Transverse colon (tissue), 4 donors: Measurements from ENCODE around the gene RASSF7. TPM values are rescaled to one million over a fixed set of nuclear protein-coding genes. Genes with fewer than 3 reads are reported as not detected.

ENCODE experiments used
- DNase-seq: peaks from one replicate; pipeline ENCODE4 v3.0.0-alpha.2; 2019
- H3K27ac ChIP-seq, 4 donors: fragments of 200-600 bp; sonication (generic); 2 replicates each; pipeline ENCODE4 v1.5.1; 2016 to 2018; ENCODE audit warnings: inconsistent platforms in 4 of 4
- H3K27me3 ChIP-seq: fragments of 200-600 bp; sonication (generic); 2 replicates; pipeline ENCODE4 v1.5.1; 2017; ENCODE audit warnings: inconsistent platforms
- H3K36me3 ChIP-seq, 4 donors: fragments of 200-600 bp; sonication (generic); 2 replicates each; pipeline ENCODE4 v1.5.1; 2017 to 2019; ENCODE audit warnings: inconsistent platforms in 4 of 4
- H3K4me1 ChIP-seq, 4 donors: fragments of 200-600 bp; sonication (generic); 2 replicates each; pipeline ENCODE4 v1.5.1; 2017 to 2020; ENCODE audit warnings: inconsistent platforms in 4 of 4
- H3K4me3 ChIP-seq, 4 donors: fragments of 200-600 bp; sonication (generic); 1 replicate in 1 of 4; 2 replicates in 3 of 4; pipeline versions ENCODE4 v1.5.1 to v1.6.1; 2017 to 2019; ENCODE audit warnings: inconsistent platforms in 4 of 4
- H3K9me3 ChIP-seq, 2 donors: fragments of 200-600 bp; sonication (generic); 2 replicates each; pipeline ENCODE4 v1.5.1; 2017 to 2019; ENCODE audit warnings: inconsistent platforms in 2 of 2
- EP300 ChIP-seq: sonication (generic); formaldehyde crosslinking; IDR thresholded peaks from one replicate; pipeline ENCODE4 v1.6.1; 2017; ENCODE audit warnings: antibody characterized with exemption, low read depth
- POLR2A ChIP-seq: fragments of 450-650 bp; IDR thresholded peaks from one replicate; pipeline ENCODE4 v1.6.1; 2016; ENCODE audit warnings: antibody characterized with exemption, mild to moderate bottlenecking, moderate library complexity
- POLR2AphosphoS5 ChIP-seq, 3 donors: sonication (generic); formaldehyde crosslinking; IDR thresholded peaks; one replicate each; pipeline ENCODE4 v1.6.1; 2016; ENCODE audit warnings: antibody characterized with exemption in 3 of 3
- WGBS, 2 donors: methylation state at CpG; one replicate each; pipeline ENCODE4 v1.1.5; 2018; ENCODE audit warnings: low coverage in 1 of 2; 5-methylcytosine and 5-hydroxymethylcytosine counted together
- in situ Hi-C, 4 donors: fragments of 200-750 bp; cut with MboI; loops; one replicate each; pipeline versions ENCODE4 v1.15.0 to v1.15.1; 2017; ENCODE audit warnings: low sequenced_read_pairs in 3 of 4, low pct_ligation_motif_present in 1 of 4, low pct_unique_long_range_greater_than_20kb in 1 of 4
- intact Hi-C: fragments of 100-400 bp; cut with DNase I; formaldehyde crosslinking; loops from one replicate; pipeline ENCODE4 v1.15.1; 2023; ENCODE audit warnings: low total_unique reads
- total RNA-seq, 4 donors: library from RNA; depleted of rRNA; stranded (reverse); fragments of >200 nt; gene quantifications; one replicate each; pipeline ENCODE4 v1.1.0, GENCODE V29; 2016
- TF ChIP-seq, protein P1 (sequence below), 5 experiments: fragments of 200-600 bp in 3 of 5; fragments of 450-650 bp in 2 of 5; sonication (generic) in 3 of 5; IDR thresholded peaks; 1 replicate in 2 of 5; 2 replicates in 3 of 5; pipeline ENCODE4 v1.5.1; 2016 to 2017; ENCODE audit warnings: antibody characterized with exemption in 5 of 5, inconsistent platforms in 3 of 5, mild to moderate bottlenecking in 2 of 5, moderate library complexity in 1 of 5

Gene RASSF7
- total RNA-seq, 4 donors from 2014 or later = 131 to 247 (median 213) TPM

DNA sequence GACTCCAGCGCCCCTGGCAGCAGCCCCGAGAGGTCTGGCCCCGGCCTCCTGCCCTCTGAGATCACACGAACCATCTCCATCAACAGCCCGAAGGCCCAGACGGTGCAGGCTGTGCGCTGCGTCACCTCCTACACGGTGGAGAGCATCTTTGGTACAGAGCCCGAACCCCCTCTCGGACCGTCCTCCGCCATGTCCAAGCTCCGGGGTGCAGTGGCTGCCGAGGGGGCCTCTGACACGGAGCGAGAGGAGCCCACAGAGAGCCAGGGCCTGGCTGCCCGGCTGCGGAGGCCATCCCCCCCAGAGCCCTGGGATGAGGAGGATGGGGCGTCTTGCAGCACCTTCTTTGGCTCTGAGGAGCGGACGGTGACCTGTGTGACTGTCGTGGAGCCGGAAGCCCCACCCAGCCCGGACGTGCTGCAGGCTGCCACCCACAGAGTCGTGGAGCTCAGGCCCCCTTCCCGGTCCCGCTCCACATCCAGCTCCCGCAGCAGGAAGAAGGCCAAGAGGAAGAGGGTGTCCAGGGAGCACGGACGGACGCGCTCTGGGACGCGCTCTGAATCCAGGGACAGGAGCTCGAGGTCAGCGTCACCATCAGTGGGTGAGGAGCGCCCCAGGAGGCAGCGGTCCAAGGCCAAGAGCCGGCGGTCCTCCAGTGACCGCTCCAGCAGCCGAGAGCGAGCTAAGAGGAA, 47.3 kb downstream of the RASSF7 start:
- intact Hi-C loops = no loop called here
- no peak for DNase-seq
- in situ Hi-C loops = no loop called here
- Histone ChIP-seq H3K36me3 (peaks cover 0 to 74% (median 36%) of the 10 kb centered on the region in 4 donors), H3K27ac (no peak overlapping the region), H3K9me3 (no peaks in the 10 kb centered on the region), H3K27me3 (no peaks in the 10 kb centered on the region), H3K4me3 (no peak overlapping the region), H3K4me1 (peaks cover 3 to 18% (median 9%) of the 10 kb centered on the region in 4 donors)
- WGBS, 2 donors = 90 to 93% methylated on average over 3 to 45 of the region's 45 CpGs
- TF ChIP-seq EP300 (no peak), POLR2AphosphoS5 (IDR thresholded peaks at IDR 0.05) (no peak), POLR2A (no peak)
- TF ChIP-seq, protein P1, sequence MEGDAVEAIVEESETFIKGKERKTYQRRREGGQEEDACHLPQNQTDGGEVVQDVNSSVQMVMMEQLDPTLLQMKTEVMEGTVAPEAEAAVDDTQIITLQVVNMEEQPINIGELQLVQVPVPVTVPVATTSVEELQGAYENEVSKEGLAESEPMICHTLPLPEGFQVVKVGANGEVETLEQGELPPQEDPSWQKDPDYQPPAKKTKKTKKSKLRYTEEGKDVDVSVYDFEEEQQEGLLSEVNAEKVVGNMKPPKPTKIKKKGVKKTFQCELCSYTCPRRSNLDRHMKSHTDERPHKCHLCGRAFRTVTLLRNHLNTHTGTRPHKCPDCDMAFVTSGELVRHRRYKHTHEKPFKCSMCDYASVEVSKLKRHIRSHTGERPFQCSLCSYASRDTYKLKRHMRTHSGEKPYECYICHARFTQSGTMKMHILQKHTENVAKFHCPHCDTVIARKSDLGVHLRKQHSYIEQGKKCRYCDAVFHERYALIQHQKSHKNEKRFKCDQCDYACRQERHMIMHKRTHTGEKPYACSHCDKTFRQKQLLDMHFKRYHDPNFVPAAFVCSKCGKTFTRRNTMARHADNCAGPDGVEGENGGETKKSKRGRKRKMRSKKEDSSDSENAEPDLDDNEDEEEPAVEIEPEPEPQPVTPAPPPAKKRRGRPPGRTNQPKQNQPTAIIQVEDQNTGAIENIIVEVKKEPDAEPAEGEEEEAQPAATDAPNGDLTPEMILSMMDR (IDR thresholded peaks at IDR 0.05) = no peak

DNA sequence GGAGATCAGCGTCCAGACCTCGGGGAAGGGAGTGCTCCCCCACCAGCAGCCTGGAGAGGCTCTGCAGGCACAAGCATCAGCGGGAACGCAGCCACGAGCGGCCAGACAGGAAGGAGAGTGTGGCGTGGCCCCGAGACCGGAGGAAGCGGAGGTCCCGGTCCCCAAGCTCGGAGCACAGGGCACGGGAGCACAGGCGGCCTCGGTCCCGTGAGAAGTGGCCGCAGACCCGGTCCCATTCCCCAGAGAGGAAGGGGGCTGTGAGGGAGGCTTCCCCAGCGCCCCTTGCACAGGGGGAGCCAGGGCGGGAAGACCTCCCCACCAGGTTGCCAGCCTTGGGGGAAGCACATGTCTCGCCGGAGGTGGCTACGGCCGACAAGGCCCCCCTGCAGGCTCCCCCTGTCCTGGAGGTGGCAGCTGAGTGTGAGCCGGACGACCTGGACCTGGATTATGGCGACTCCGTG, 48.1 kb downstream of the RASSF7 start:
- WGBS, 2 donors = 87 to 88% methylated on average over 14 to 28 of the region's 28 CpGs
- TF ChIP-seq POLR2A = no peak
- TF ChIP-seq EP300 = no peak
- no peak for TF ChIP-seq POLR2AphosphoS5 (IDR thresholded peaks at IDR 0.05)
- TF ChIP-seq, protein P1 (IDR thresholded peaks at IDR 0.05) = no peak
- Histone ChIP-seq H3K36me3 (peaks cover 0 to 68% (median 36%) of the 10 kb centered on the region in 4 donors), H3K27me3 (no peaks in the 10 kb centered on the region), H3K27ac (no peak overlapping the region), H3K9me3 (no peaks in the 10 kb centered on the region), H3K4me3 (no peak overlapping the region), H3K4me1 (peaks cover 6 to 24% (median 14%) of the 10 kb centered on the region in 4 donors)
- intact Hi-C loops = no loop called here
- DNase-seq = no peak
- in situ Hi-C loops = no loop called here

DNA sequence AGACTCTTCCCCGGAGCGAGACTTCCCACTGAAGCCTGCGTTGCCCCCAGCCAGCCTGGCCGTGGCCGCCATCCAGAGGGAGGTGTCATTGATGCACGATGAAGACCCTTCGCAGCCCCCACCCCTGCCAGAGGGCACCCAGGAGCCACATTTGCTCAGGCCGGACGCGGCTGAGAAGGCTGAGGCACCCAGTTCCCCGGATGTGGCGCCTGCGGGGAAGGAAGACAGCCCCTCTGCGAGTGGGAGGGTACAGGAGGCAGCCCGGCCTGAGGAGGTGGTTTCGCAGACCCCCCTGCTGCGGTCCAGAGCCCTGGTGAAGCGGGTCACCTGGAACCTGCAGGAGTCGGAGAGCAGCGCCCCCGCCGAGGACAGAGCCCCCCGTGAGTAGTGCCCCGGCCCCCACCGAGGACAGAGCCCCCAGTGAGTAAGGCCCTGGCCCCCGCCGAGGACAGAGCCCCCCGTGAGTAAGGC, 48.6 kb downstream of the RASSF7 start:
- intact Hi-C loops (no loop called here), in situ Hi-C loops (no loop called here)
- whole genome bisulfite sequencing, 2 donors = 91 to 95% methylated on average over 4 to 15 of the region's 28 CpGs
- Histone ChIP-seq H3K4me1 (peaks cover 11 to 29% (median 20%) of the 10 kb centered on the region in 4 donors), H3K9me3 (no peaks in the 10 kb centered on the region), H3K27ac (no peak overlapping the region), H3K4me3 (no peak overlapping the region), H3K36me3 (peaks cover 0 to 63% (median 33%) of the 10 kb centered on the region in 4 donors), H3K27me3 (no peaks in the 10 kb centered on the region)
- TF ChIP-seq POLR2A (no peak), POLR2AphosphoS5 (IDR thresholded peaks at IDR 0.05) (no peak), EP300 (no peak)
- TF ChIP-seq, protein P1 (IDR thresholded peaks at IDR 0.05) = no peak
- no peak for DNase-seq

DNA sequence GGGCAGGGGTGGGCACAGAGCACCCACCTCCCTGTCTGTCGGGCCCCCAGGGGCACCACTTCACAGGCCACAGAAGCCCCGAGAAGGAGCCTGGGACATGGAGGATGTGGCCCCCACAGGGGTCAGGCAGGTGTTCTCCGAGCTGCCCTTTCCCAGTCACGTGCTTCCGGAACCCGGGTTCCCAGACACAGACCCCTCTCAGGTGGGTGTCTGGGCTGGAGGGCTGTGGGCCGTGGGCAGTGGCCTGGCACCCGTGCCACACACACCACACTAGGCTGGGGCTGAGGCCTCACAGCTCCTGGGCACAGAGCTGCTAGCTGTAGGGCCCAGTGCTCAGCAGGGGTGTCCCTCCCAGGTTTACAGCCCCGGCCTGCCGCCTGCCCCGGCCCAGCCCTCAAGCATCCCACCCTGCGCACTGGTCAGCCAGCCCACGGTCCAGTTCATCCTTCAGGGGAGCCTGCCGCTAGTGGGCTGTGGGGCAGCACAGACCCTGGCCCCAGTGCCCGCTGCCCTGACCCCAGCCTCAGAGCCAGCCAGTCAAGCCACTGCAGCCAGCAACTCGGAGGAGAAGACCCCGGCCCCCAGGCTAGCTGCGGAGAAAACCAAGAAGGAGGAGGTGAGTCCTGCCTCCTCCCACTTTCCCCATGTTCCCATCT, 49.5 kb downstream of the RASSF7 start:
- TF ChIP-seq EP300 = no peak
- TF ChIP-seq, protein P1 (IDR thresholded peaks at IDR 0.05) = no peak
- TF ChIP-seq POLR2AphosphoS5 (IDR thresholded peaks at IDR 0.05) = no peak
- TF ChIP-seq POLR2A = no peak
- 94% methylated on average over 18 of the region's 18 CpGs; no CpG with 5 or more reads in 1 of the 2 donors for WGBS, 2 donors
- H3K27ac ChIP-seq = no peak overlapping the region
- H3K4me1 ChIP-seq = peaks cover 20 to 38% (median 29%) of the 10 kb centered on the region in 4 donors
- H3K9me3 ChIP-seq = no peaks in the 10 kb centered on the region
- no peaks in the 10 kb centered on the region for H3K27me3 ChIP-seq
- DNase-seq = no peak
- H3K4me3 ChIP-seq = no peak overlapping the region
- in situ Hi-C loops (no loop called here), intact Hi-C loops (no loop called here)
- peaks cover 0 to 56% (median 29%) of the 10 kb centered on the region in 4 donors for H3K36me3 ChIP-seq
